HepG2 (cell line): Measurements from ENCODE around the gene C6orf15. TPM values are rescaled to one million over a fixed set of nuclear protein-coding genes. Genes with fewer than 3 reads are reported as not detected.
A peak's percentile ranks its signal among the peaks of the same experiment; 100 is the strongest.

Experiments
- ATAC-seq: fragments of 200-7000 bp; cut with Tn5 transposase; 3 replicates; pipeline ENCODE4 v1.9.1; 2020; ENCODE audit warnings: mild to moderate bottlenecking, moderate library complexity
- BruUV-seq: library from RNA; stranded (reverse); fragments of 400-500 nt; replicated peaks from 2 replicates; lab custom pipeline; 2021; lab: Mats Ljungman, UMichigan
- CTCF ChIA-PET: fragments of 300-600 bp; formaldehyde crosslinking; extraction: SDS; loops from one replicate; lab custom pipeline; 2021; ENCODE audit warnings: low total read pairs, inconsistent platforms, low intra/inter-chr PET ratio; lab: Yijun Ruan, JAX
- POLR2A ChIA-PET: fragments of 350-600 bp; sonication (Branson Sonifier 250); formaldehyde crosslinking; loops from one replicate; lab custom pipeline; 2020; ENCODE audit warnings: antibody characterized with exemption, inconsistent platforms; lab: Yijun Ruan, JAX
- DNase-seq: peaks from one replicate; pipeline ENCODE4 v3.0.0-alpha.2; 2015; ENCODE audit warnings: low spot score
- FAIRE-seq: peaks from 3 replicates; lab custom pipeline; 2011; peaks lifted over from hg19 to GRCh38; lab: Jason Lieb, UNC
- H2AFZ ChIP-seq: one replicate; pipeline ENCODE4 v1.6.1; 2011; ENCODE audit warnings: low read length, inconsistent platforms
- H3K27ac ChIP-seq: fragments of 300-600 bp; 3 replicates; pipeline ENCODE4 v1.8.0; 2011; ENCODE audit warnings: mixed run types, mild to moderate bottlenecking, mixed read lengths, low read length, inconsistent platforms; ENCODE audit not compliant: insufficient read depth; ENCODE audit errors: extremely low read length
- H3K27me3 ChIP-seq, 2 experiments: fragments of 200-600 bp in 1 of 2; 2 replicates in 1 of 2; 3 replicates in 1 of 2; pipeline versions ENCODE4 v1.6.0 to v1.8.0; 2011; ENCODE audit warnings: low read length in 2 of 2, mild to moderate bottlenecking in 2 of 2, moderate library complexity in 2 of 2, inconsistent platforms in 1 of 2; ENCODE audit not compliant: insufficient read depth in 2 of 2, control insufficient read depth in 1 of 2
- H3K36me3 ChIP-seq, 2 experiments: fragments of 200-600 bp in 1 of 2; replicated peaks in 1 of 2; 2 replicates in 1 of 2; 3 replicates in 1 of 2; pipeline versions ENCODE4 v1.5.1 to v1.8.0; 2011; ENCODE audit warnings: low read length in 2 of 2, inconsistent platforms in 1 of 2; ENCODE audit not compliant: insufficient read depth in 2 of 2, control insufficient read depth in 1 of 2
- H3K4me1 ChIP-seq: 2 replicates; pipeline ENCODE4 v1.5.1; 2012; ENCODE audit warnings: low read length, inconsistent platforms; ENCODE audit not compliant: insufficient read depth
- H3K4me2 ChIP-seq: 2 replicates; pipeline ENCODE4 v1.6.0; 2011; ENCODE audit warnings: low read depth, low read length, inconsistent platforms
- H3K4me3 ChIP-seq, 3 experiments: fragments of 200-600 bp in 1 of 3; sonication (generic), shearing (Covaris generic) in 1 of 3; replicated peaks in 1 of 3; 2 replicates each; pipeline ENCODE4 v1.5.1; 2011 to 2016; ENCODE audit warnings: low read length in 3 of 3, inconsistent platforms in 2 of 3, low read depth in 2 of 3, mild to moderate bottlenecking in 2 of 3, control low read depth in 1 of 3, mixed read lengths in 1 of 3; ENCODE audit not compliant: insufficient read depth in 1 of 3
- H3K79me2 ChIP-seq: one replicate; pipeline ENCODE4 v1.6.1; 2011; ENCODE audit warnings: low read length, inconsistent platforms; ENCODE audit not compliant: insufficient read depth
- H3K9ac ChIP-seq: 2 replicates; pipeline ENCODE4 v1.6.0; 2011; ENCODE audit warnings: mild to moderate bottlenecking, low read depth, low read length, inconsistent platforms; ENCODE audit not compliant: insufficient read depth
- H3K9me3 ChIP-seq: 2 replicates; pipeline ENCODE4 v1.5.1; 2012; ENCODE audit warnings: mild to moderate bottlenecking, low read length
- H4K20me1 ChIP-seq: 2 replicates; pipeline ENCODE4 v1.6.0; 2011; ENCODE audit warnings: inconsistent platforms, mild to moderate bottlenecking, low read length, moderate library complexity; ENCODE audit not compliant: insufficient read depth
- KDM5A ChIP-seq: fragments of 200-600 bp; sonication (generic); IDR thresholded peaks from 2 replicates; pipeline ENCODE4 v1.7.0; 2018; ENCODE audit warnings: antibody characterized with exemption, mild to moderate bottlenecking, low read length, borderline replicate concordance
- PHF20 ChIP-seq: sonication (generic); formaldehyde crosslinking; IDR thresholded peaks from 2 replicates; pipeline ENCODE4 v1.5.0; 2020; ENCODE audit warnings: mild to moderate bottlenecking, missing genetic modification reagents
- RORA ChIP-seq: sonication (generic); formaldehyde crosslinking; IDR thresholded peaks from 2 replicates; pipeline ENCODE4 v1.5.0; 2020; ENCODE audit warnings: mild to moderate bottlenecking, missing genetic modification reagents, moderate library complexity
- ZNF670 ChIP-seq: sonication (generic); formaldehyde crosslinking; IDR thresholded peaks from 2 replicates; pipeline ENCODE4 v1.8.0; 2022; ENCODE audit warnings: mild to moderate bottlenecking, missing genetic modification reagents, borderline replicate concordance
- ZNF773 ChIP-seq: sonication (generic); formaldehyde crosslinking; IDR thresholded peaks from 2 replicates; pipeline ENCODE4 v1.4.0; 2020; ENCODE audit warnings: missing genetic modification reagents, borderline replicate concordance
- ZSCAN29 ChIP-seq: sonication (generic); formaldehyde crosslinking; conservative IDR thresholded peaks from 2 replicates; pipeline ENCODE4 v1.4.0; 2020; ENCODE audit warnings: mild to moderate bottlenecking, missing genetic modification reagents
- WGBS: methylation state at CpG from one replicate; pipeline ENCODE4 v1.1.6; 2017; ENCODE audit warnings: low lambda C conversion rate; 5-methylcytosine and 5-hydroxymethylcytosine counted together
- in situ Hi-C: cut with HindIII; loops from 2 replicates; pipeline ENCODE4 v1.10.0; 2017; ENCODE audit warnings: low pct_unique_long_range_greater_than_20kb; ENCODE audit not compliant: extremely low pct_ligation_motif_present
- intact Hi-C: fragments of 100-400 bp; cut with micrococcal nuclease; formaldehyde crosslinking; loops from one replicate; pipeline ENCODE4 v1.10.0; 2022; ENCODE audit not compliant: unreplicated experiment
- polyA plus RNA-seq, 8 experiments: library from polyadenylated mRNA; depleted of rRNA in 3 of 8; stranded (reverse) in 7 of 8; unstranded in 1 of 8; fragments of >200 nt; fragmentation: Illumina TruSeq in 4 of 8; extraction: Trizol in 4 of 8; gene quantifications; 2 replicates each; pipeline versions ENCODE4 v1.2.1 to v1.2.3, GENCODE V29; 2011 to 2016; ENCODE audit warnings: low read depth in 4 of 8, missing spikeins in 1 of 8, mixed read lengths in 1 of 8; ENCODE audit not compliant: insufficient read depth in 1 of 8
- total RNA-seq, 5 experiments: library from RNA; depleted of rRNA; stranded (reverse); fragments of >200 nt; fragmentation: Illumina TruSeq; extraction: Trizol; gene quantifications; 2 replicates each; pipeline ENCODE4 v1.2.3, GENCODE V29; 2016; ENCODE audit warnings: low read depth in 1 of 5
- TF ChIP-seq, protein P1 (sequence below): sonication (generic); IDR thresholded peaks from 2 replicates; pipeline ENCODE4 v1.6.1; 2016; ENCODE audit warnings: low read depth, borderline replicate concordance
- TF ChIP-seq, protein P2 (sequence below): sonication (generic); formaldehyde crosslinking; IDR thresholded peaks from 2 replicates; pipeline ENCODE4 v1.4.0; 2020; ENCODE audit warnings: missing genetic modification reagents, borderline replicate concordance

C6orf15 gene
- total and polyA plus RNA-seq, 2 of the 13 experiments (the other 11 are each of a cell fraction or from before 2014, with no cell fraction given) = not detected

DNA sequence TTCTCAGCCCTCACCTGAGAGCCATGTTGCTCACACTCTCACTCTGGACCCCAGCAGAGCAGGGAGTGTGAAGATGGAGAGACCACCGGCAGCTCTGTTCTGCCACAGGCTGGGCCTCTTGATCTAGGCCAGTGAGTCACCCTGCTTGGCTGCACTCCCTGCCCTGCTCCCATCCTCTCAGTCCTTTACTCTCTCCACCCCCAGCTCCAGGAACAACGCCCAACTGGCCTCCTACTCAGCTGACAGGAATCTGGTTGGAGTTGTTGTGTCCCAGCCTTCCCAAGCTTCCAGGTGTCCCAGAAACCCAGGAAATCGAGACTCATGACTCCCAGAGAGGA is 2.1 kb upstream of the C6orf15 start, which contains the start of gene PSORS1C1 (continued):
- no peak for TF ChIP-seq ZNF670 (CRISPR knock-in tag)
- TF ChIP-seq ZNF773 (CRISPR knock-in tag) = no peak
- TF ChIP-seq, protein P1, sequence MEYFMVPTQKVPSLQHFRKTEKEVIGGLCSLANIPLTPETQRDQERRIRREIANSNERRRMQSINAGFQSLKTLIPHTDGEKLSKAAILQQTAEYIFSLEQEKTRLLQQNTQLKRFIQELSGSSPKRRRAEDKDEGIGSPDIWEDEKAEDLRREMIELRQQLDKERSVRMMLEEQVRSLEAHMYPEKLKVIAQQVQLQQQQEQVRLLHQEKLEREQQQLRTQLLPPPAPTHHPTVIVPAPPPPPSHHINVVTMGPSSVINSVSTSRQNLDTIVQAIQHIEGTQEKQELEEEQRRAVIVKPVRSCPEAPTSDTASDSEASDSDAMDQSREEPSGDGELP = peak; percentile 17; the same call in 1 of the 2 replicates
- no peak for TF ChIP-seq PHF20 (CRISPR knock-in tag)

DNA sequence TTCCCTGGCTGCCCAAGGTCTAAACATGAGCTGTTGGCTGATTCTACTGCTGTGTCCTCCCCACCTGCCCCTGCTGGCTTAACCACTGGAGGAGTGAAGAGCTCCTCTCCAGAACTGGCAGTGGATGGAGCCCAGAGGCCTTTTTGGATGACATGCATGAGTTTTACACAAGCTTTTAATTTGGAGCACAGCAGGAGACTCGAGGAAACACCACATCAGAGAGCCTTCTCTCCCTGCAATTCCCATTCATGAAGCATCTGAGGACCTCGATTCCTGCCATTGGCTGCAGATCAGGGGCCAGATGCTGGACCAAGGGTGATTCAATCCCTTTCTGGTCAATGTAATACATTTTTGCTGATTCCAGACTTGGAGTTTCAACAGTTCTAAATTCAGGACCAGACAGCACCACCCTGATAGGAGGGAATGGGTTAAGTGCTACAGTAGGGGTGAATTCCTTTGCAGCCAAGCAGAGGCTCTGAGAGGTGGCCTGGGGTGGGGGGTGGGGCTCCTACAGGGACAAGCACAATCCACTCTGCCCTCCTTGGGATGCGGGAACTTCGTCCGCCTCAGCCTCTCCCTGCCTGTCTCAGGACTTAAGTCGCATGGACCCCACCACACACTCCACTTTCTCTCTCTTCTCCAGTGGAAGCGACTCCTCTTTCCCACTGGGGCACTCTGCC is 1.6 kb upstream of the C6orf15 start:
- FAIRE-seq (no peak), ATAC-seq (no peak), DNase-seq (no peak)
- no peaks in the 10 kb centered on the region for H3K36me3 ChIP-seq
- H3K4me3 ChIP-seq = no peak overlapping the region
- in situ Hi-C loops = no loop called here
- peaks cover 8 to 86% of the 10 kb centered on the region in 2 experiments for H3K27me3 ChIP-seq
- ChIA-PET CTCF (no interaction called here), POLR2A (no interaction called here)
- peaks cover 9% of the 10 kb centered on the region; the same call in 1 of the 2 replicates for H3K4me1 ChIP-seq
- no peak overlapping the region for H3K9ac ChIP-seq
- H3K9me3 ChIP-seq = no peaks in the 10 kb centered on the region
- intact Hi-C loops = no loop called here
- no peak overlapping the region for H3K27ac ChIP-seq
- H4K20me1 ChIP-seq = no peaks in the 10 kb centered on the region
- BruUV-seq = no TSS peak
- WGBS = 55% methylated on average over 7 of the region's 7 CpGs
- TF ChIP-seq KDM5A (no peak), PHF20 (CRISPR knock-in tag) (no peak), RORA (CRISPR knock-in tag) (no peak), ZSCAN29 (CRISPR knock-in tag) (no peak)
- TF ChIP-seq, protein P2, sequence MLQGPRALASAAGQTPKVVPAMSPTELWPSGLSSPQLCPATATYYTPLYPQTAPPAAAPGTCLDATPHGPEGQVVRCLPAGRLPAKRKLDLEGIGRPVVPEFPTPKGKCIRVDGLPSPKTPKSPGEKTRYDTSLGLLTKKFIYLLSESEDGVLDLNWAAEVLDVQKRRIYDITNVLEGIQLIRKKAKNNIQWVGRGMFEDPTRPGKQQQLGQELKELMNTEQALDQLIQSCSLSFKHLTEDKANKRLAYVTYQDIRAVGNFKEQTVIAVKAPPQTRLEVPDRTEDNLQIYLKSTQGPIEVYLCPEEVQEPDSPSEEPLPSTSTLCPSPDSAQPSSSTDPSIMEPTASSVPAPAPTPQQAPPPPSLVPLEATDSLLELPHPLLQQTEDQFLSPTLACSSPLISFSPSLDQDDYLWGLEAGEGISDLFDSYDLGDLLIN (CRISPR knock-in tag) = no peak
- no peaks in the 10 kb centered on the region for H3K79me2 ChIP-seq
- no peak overlapping the region for H2AFZ ChIP-seq
- no peak overlapping the region for H3K4me2 ChIP-seq
